GM12872 (cell line): ENCODE measurements around the gene AGO1.

Source experiments
- CTCF ChIP-seq: IDR thresholded peaks from 3 replicates; pipeline ENCODE4 v1.5.1; 2011; ENCODE audit warnings: low read depth, mild to moderate bottlenecking, low read length, moderate library complexity; ENCODE audit not compliant: insufficient read depth

Gene AGO1

DNA sequence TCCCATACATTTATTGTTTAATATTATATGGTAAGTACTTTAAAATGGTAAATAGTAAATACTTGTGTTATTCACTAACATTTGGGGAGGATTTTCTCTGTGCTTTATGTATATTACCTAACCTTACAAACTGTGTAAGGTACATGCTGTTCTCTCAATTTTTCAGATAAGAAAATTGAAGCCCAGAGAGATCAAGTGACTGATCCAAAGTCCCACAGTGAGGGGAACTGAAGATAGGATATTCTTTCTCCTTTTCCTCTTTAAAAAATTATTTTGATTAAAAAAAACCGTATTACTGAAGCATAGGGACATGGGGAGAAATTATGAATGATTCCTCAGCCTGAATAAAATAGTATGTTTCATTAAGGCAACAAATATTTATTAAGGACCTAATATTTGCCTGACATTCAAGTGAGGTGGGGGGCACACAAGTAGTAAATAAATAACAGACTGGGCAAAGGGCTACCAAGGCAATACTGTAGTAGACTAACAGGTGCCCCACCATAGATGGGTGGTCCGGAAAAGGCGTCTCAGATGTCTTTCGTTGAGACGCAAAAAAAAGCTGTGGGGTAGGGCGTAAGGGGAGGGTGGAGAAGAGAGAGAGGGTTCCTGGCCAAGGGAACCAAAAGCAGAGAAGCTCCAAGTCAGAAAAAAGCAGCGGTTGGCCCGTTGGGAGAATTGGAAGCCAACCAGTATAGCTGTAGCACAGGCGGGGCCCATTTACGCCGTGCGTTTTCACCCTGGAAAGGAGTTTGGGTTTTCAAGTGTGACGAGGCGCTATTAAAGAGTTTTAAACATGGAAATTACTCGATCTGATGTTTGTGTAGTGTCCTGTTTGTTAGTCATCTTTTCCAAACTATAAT lies 47.0 kb downstream of the AGO1 start:
- no peak for TF ChIP-seq CTCF

DNA sequence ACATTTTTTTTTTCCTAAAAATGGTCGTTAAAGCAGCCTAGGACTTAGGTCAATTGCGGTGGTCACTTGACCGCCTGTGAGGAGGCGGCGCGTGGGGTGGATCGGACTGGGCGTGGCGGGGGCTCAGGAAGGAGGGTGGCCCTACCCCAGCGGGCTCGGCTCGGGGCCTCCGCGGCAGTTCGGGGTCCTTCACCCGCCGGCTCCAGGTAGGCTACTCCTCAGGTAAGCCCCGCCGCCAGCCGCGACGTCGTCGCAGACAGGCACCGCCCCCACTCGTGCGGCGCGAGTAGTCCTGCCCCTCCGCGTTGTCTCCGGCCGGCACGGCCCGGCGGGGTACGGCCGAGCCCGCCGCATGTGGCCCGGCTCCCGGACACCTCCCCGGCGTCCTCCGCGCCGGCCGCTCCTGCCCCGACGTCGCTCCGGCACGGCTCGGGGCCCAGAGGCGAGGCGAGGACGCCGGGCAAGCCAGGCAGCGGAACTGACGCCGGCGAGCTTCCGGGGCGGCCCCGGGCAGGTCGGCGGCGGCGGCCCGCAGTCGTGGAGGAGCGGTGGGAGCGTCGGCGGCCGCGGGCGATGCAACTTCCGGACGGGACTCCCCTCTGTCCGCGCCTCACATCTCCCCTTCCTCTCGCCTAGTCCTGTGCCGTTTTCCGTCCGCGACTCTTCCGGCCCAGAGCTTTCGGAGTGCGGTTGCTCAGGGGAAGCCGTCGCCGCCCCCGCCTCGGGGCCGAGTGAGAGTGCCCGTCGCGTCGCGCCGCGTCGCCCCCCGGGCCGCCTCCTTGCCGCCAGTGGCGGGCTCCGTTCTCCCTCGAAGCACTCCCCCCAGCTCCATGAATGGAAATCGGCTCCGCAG lies 47.8 kb downstream of the AGO1 start, which contains the start of gene AGO3:
Gene AGO3, plus strand, starts transcription at position 513 of the 853 bp plus-strand sequence. Its CDS starts 322 bp downstream, at position 835.
- no peak for TF ChIP-seq CTCF

GRCh38 chr1:35931446-35932157 lies 48.6 kb downstream of the AGO1 start:
- no peak for TF ChIP-seq CTCF

DNA sequence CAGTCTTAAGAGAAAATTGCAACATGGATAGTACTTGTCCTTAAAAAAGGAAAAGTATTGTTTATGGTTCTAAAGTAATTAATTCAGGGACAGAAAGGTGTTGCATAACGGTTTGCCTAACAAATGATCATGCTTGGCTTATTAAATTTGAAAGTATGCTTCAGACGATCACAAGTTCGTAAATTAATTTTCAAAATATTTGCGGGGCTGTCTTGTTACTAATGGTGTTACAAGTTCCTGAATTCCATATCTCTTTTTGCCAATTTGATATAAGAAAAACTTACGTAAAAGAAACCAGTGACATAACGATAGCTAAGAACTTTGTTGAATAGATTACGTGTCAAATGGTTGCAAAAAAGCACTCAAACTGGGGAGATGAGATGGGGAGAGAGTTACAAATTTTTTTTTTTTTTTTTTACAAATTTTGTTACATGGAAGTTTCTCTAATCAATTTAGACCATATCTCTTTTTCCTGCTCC lies 49.2 kb downstream of the AGO1 start:
- no peak for TF ChIP-seq CTCF

DNA sequence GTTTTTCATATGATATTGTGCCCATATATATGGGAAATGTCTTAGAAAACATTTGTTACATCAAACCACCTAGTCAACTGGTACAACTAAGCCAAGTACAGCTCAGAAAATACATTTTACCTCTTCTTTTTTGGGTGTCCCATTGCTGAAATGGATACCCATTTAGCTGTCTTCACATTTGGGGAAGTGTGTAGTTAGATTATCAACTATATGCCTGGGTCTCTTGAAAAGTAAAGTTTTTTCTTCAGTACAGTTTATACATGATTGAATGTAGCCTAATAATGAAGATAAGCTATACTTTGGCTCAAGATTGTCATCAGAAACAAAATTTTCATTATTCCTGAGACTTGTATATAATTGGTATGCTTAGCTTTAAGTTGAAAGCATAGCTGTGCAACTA lies 49.9 kb downstream of the AGO1 start:
- TF ChIP-seq CTCF: no peak

GRCh38 chr1:35935442-35936388 lies 52.7 kb downstream of the AGO1 start:
- TF ChIP-seq CTCF: no peak
